GM18951 (cell line): ENCODE measurements around the gene TIGD6.

Source experiments
- POLR2A ChIP-seq: IDR thresholded peaks from 4 replicates; pipeline ENCODE4 v1.6.1; 2011; ENCODE audit warnings: mild to moderate bottlenecking; ENCODE audit not compliant: insufficient read length, insufficient read depth; ENCODE audit errors: extremely low read depth
- in situ Hi-C: fragments of 300-500 bp; cut with MboI; formaldehyde crosslinking; loops from one replicate; pipeline ENCODE4 v1.12.0; 2022; ENCODE audit warnings: low sequenced_read_pairs, mixed read lengths, inconsistent platforms; ENCODE audit not compliant: unreplicated experiment

The TIGD6 gene

GRCh38 chr5:150026682-150027172 lies 26.3 kb upstream of the TIGD6 start:
- in situ Hi-C loops: no loop called here
- no peak for TF ChIP-seq POLR2A

- in situ Hi-C loops: no loop called here
- no peak for TF ChIP-seq POLR2A
Observed at GRCh38 chr5:150024346-150024984, 24.0 kb upstream of the TIGD6 start.

GRCh38 chr5:150023136-150023535 lies 22.7 kb upstream of the TIGD6 start:
- in situ Hi-C loops: no loop called here
- no peak for TF ChIP-seq POLR2A

GRCh38 chr5:150022681-150023080 lies 22.2 kb upstream of the TIGD6 start:
- TF ChIP-seq POLR2A: no peak
- in situ Hi-C loops: no loop called here

- in situ Hi-C loops: no loop called here
- no peak for TF ChIP-seq POLR2A
Observed at GRCh38 chr5:150022158-150022531, 21.7 kb upstream of the TIGD6 start.

- in situ Hi-C loops: no loop called here
- no peak for TF ChIP-seq POLR2A
Observed at GRCh38 chr5:150021491-150022157, 21.2 kb upstream of the TIGD6 start.

GRCh38 chr5:150020249-150020648 lies 19.8 kb upstream of the TIGD6 start:
- no peak for TF ChIP-seq POLR2A
- in situ Hi-C loops: no loop called here

- no peak for TF ChIP-seq POLR2A
- in situ Hi-C loops: no loop called here
Observed at GRCh38 chr5:150017226-150018005, 17.0 kb upstream of the TIGD6 start.

GRCh38 chr5:150016537-150016936 lies 16.1 kb upstream of the TIGD6 start:
- TF ChIP-seq POLR2A: no peak
- in situ Hi-C loops: no loop called here

GRCh38 chr5:150015415-150015814 lies 15.0 kb upstream of the TIGD6 start:
- in situ Hi-C loops: no loop called here
- no peak for TF ChIP-seq POLR2A

- TF ChIP-seq POLR2A: no peak
- in situ Hi-C loops: no loop called here
Observed at GRCh38 chr5:150014456-150014855, 14.0 kb upstream of the TIGD6 start.

GRCh38 chr5:150013931-150014330 lies 13.5 kb upstream of the TIGD6 start:
- no peak for TF ChIP-seq POLR2A
- in situ Hi-C loops: no loop called here

GRCh38 chr5:150009671-150010387 lies 9.4 kb upstream of the TIGD6 start:
- TF ChIP-seq POLR2A: no peak
- in situ Hi-C loops: no loop called here
